Erythroblast (primary cell): ENCODE data around the gene TMC8.

Experiments used
- DNase-seq, 2 experiments: peaks; one replicate each; lab custom pipeline; 2025; lab: John Stamatoyannopoulos, UW
- GATA1 ChIP-seq: IDR thresholded peaks from 2 replicates; pipeline ENCODE4 v1.6.1; 2011; ENCODE audit warnings: low read depth, mild to moderate bottlenecking, control low read depth, low read length, moderate library complexity
- POLR2A ChIP-seq: IDR thresholded peaks from 2 replicates; pipeline ENCODE4 v1.6.1; 2011; ENCODE audit warnings: mild to moderate bottlenecking, low read length

Gene TMC8

GRCh38 chr17:78130437-78131101 lies at the start of gene TMC8:
TSS of gene TMC8 (plus strand) at chr17:78130771. CDS start at chr17:78131589, 818 bp downstream.
- no peak for DNase-seq
- TF ChIP-seq POLR2A (peak; percentile 54), GATA1 (no peak)

- DNase-seq, result peak in 1 of 2 experiments; percentile 28
- TF ChIP-seq GATA1, result no peak
- no peak for TF ChIP-seq POLR2A
Observed at GRCh38 chr17:78081551-78081950, 49.0 kb upstream of the TMC8 start.

- peak; percentile 70 to 93 for DNase-seq
Observed at GRCh38 chr17:78082355-78082872, 48.2 kb upstream of the TMC8 start.

GRCh38 chr17:78082988-78083387 lies 47.6 kb upstream of the TMC8 start:
- TF ChIP-seq GATA1 (no peak), POLR2A (no peak)
- peak; percentile 39 to 52 for DNase-seq

GRCh38 chr17:78086740-78087139 lies 43.8 kb upstream of the TMC8 start:
- TF ChIP-seq GATA1, result no peak
- no peak for TF ChIP-seq POLR2A
- DNase-seq, result no peak

GRCh38 chr17:78088529-78088928 lies 42.0 kb upstream of the TMC8 start:
- TF ChIP-seq POLR2A, result no peak
- TF ChIP-seq GATA1, result no peak
- no peak for DNase-seq

- TF ChIP-seq GATA1 (no peak), POLR2A (no peak)
- no peak for DNase-seq
Observed at GRCh38 chr17:78089576-78090281, 40.8 kb upstream of the TMC8 start.

- no peak for DNase-seq
- TF ChIP-seq GATA1 (no peak), POLR2A (no peak)
Observed at GRCh38 chr17:78092794-78093324, 37.7 kb upstream of the TMC8 start.

- DNase-seq, result no peak
- TF ChIP-seq POLR2A (no peak), GATA1 (no peak)
Observed at GRCh38 chr17:78095035-78095434, 35.5 kb upstream of the TMC8 start.

GRCh38 chr17:78096093-78096492 lies 34.5 kb upstream of the TMC8 start:
- no peak for DNase-seq
- TF ChIP-seq POLR2A (no peak), GATA1 (no peak)

- no peak for DNase-seq
- TF ChIP-seq POLR2A, result no peak
- TF ChIP-seq GATA1, result no peak
Observed at GRCh38 chr17:78101112-78101511, 29.5 kb upstream of the TMC8 start.

- peak in 1 of 2 experiments; percentile 20 for DNase-seq
- no peak for TF ChIP-seq GATA1
- TF ChIP-seq POLR2A, result no peak
Observed at GRCh38 chr17:78101542-78101941, 29.0 kb upstream of the TMC8 start.

- DNase-seq, result no peak
- TF ChIP-seq POLR2A (no peak), GATA1 (no peak)
Observed at GRCh38 chr17:78103311-78103710, 27.3 kb upstream of the TMC8 start.

GRCh38 chr17:78104540-78104941 lies 26.0 kb upstream of the TMC8 start:
- DNase-seq, result no peak
- TF ChIP-seq GATA1, result no peak
- no peak for TF ChIP-seq POLR2A
